ENCODE data around the gene CTBP2. TPM values are rescaled to one million over a fixed set of nuclear protein-coding genes. Genes with fewer than 3 reads are reported as not detected.

The CTBP2 gene
- total and polyA plus RNA-seq, 2 of the 13 experiments (the other 11 are each of a cell fraction or from before 2014, with no cell fraction given) = 0.08 TPM; not detected in 1

GRCh38 chr10:125054669-125055268 lies 105.6 kb downstream of the CTBP2 start:
- no peak for FAIRE-seq
- CTCF ChIA-PET (ENCODE audit: low intra/inter-chr PET ratio, low total read pairs) = no interaction called here
- Histone ChIP-seq H3K9ac (ENCODE audit: insufficient read depth, low read depth, low read length) (no peak overlapping the region), H4K20me1 (ENCODE audit: insufficient read depth, low read length) (no peaks in the 10 kb centered on the region), H3K4me3 (replicated peaks in 1 of 3; ENCODE audit: insufficient read depth in 1 of 3, low read depth in 2 of 3, low read length in 3 of 3) (no peak overlapping the region), H3K4me1 (ENCODE audit: insufficient read depth, low read length) (no peaks in the 10 kb centered on the region), H3K27me3 (ENCODE audit: control insufficient read depth in 1 of 2, insufficient read depth in 2 of 2, low read length in 2 of 2) (peaks cover 6 to 66% of the 10 kb centered on the region in 2 experiments), H3K79me2 (ENCODE audit: insufficient read depth, low read length) (no peaks in the 10 kb centered on the region), H2AFZ (ENCODE audit: low read length) (no peak overlapping the region), H3K9me3 (ENCODE audit: low read length) (no peaks in the 10 kb centered on the region), H3K4me2 (ENCODE audit: low read depth, low read length) (no peak overlapping the region), H3K36me3 (replicated peaks in 1 of 2; ENCODE audit: control insufficient read depth in 1 of 2, insufficient read depth in 2 of 2, low read length in 2 of 2) (no peaks in the 10 kb centered on the region), H3K27ac (ENCODE audit: extremely low read length, insufficient read depth, low read length) (no peak overlapping the region)
- no peak for ATAC-seq
- intact Hi-C loops (cut with micrococcal nuclease; ENCODE audit: unreplicated experiment) (no loop called here), in situ Hi-C loops (cut with HindIII; ENCODE audit: extremely low pct_ligation_motif_present, low pct_unique_long_range_greater_than_20kb) (no loop called here)
- DNase-seq (ENCODE audit: low spot score) = no peak
- 44% methylated on average over 7 of the region's 9 CpGs for WGBS (ENCODE audit: low lambda C conversion rate)
- BruUV-seq (replicated peaks) = no TSS peak
- POLR2A ChIA-PET = no interaction called here
- no peak for TF ChIP-seq HOXA3 (CRISPR knock-in tag; IDR thresholded peaks at IDR 0.05)
- no peak for TF ChIP-seq KAT7 (CRISPR knock-in tag; IDR thresholded peaks at IDR 0.05; ENCODE audit: borderline replicate concordance)
- TF ChIP-seq ZNF251 (CRISPR knock-in tag; IDR thresholded peaks at IDR 0.05) = no peak
- no peak for TF ChIP-seq MIER2 (CRISPR knock-in tag; IDR thresholded peaks at IDR 0.05)
- TF ChIP-seq KAT2B (IDR thresholded peaks at IDR 0.05; ENCODE audit: borderline replicate concordance, low read depth, low read length) = no peak
- no peak for TF ChIP-seq SP5 (CRISPR knock-in tag; IDR thresholded peaks at IDR 0.05; ENCODE audit: borderline replicate concordance, low read depth)
- no peak for TF ChIP-seq ZBTB38 (CRISPR knock-in tag; IDR thresholded peaks at IDR 0.05)
- TF ChIP-seq KMT2A (CRISPR knock-in tag; IDR thresholded peaks at IDR 0.05) = no peak
- TF ChIP-seq MAFG (CRISPR knock-in tag; IDR thresholded peaks at IDR 0.05) = no peak
- no peak for TF ChIP-seq HOXA9 (CRISPR knock-in tag; IDR thresholded peaks at IDR 0.05; ENCODE audit: borderline replicate concordance)
- no peak for TF ChIP-seq ZNF547 (CRISPR knock-in tag; IDR thresholded peaks at IDR 0.05)
- no peak for TF ChIP-seq ETV5 (CRISPR knock-in tag; IDR thresholded peaks at IDR 0.05; ENCODE audit: borderline replicate concordance)
- TF ChIP-seq ZNF790 (CRISPR knock-in tag; IDR thresholded peaks at IDR 0.05; ENCODE audit: borderline replicate concordance) = no peak
- TF ChIP-seq LCORL (IDR thresholded peaks at IDR 0.05) = no peak
- no peak for TF ChIP-seq LCORL (CRISPR knock-in tag; IDR thresholded peaks at IDR 0.05)
- no peak for TF ChIP-seq SP4 (CRISPR knock-in tag; IDR thresholded peaks at IDR 0.05)
- no peak for TF ChIP-seq ZNF850 (CRISPR knock-in tag; conservative IDR thresholded peaks at IDR 0.05)
- TF ChIP-seq SAP130 (CRISPR knock-in tag; IDR thresholded peaks at IDR 0.05; ENCODE audit: low read depth) = no peak
- no peak for TF ChIP-seq EED (CRISPR knock-in tag; IDR thresholded peaks at IDR 0.05)

Measured in HepG2 (cell line).